ENCODE results near the gene STXBP3. TPM values are rescaled to one million over a fixed set of nuclear protein-coding genes. Genes with fewer than 3 reads are reported as not detected.

STXBP3 gene
- total RNA-seq, 1 experiment from 2014 or later: 34.1 TPM

DNA sequence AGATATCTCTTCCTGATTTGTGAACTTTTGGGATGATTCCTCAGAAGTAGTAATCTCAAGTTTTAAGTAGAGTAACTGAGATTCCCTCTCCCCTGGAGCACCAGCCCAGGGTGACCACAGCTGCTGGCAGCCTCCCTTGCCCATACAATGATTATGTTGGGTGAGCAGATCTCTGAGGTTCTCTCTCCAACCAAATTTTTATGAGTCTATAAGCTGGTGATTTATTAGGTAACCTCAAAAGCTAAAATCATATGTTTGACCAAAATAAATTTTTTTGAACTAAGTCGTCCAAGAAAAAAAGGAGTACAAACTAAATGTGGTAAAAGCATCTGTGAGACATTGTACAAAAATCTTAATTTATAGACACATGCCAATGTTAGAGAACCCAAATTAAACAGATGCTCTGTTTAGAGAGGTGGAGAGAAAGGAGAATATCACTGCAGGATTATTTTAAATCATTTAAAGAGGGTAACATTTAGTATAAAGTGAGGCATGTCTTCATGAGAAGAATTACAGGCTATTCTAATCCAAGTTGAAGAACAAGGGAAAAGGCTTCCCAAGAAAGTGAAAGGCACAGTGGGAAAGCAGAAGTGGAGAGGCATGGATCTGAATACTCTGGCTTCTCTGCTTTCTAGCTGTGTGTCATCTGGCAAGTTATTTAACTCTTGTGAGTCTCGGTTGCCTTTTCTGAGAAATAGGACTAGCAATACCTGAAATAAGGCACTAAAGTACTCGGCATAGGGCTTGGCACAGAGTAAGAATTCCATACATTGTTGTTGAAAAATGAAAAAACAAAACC, 107.9 kb downstream of the STXBP3 start:
- no peaks in the 10 kb centered on the region for H3K9me3 Mint-ChIP-seq
- H3K79me2 ChIP-seq (ENCODE audit: insufficient read depth, low read length): no peaks in the 10 kb centered on the region
- DNase-seq: no peak
- no peaks in the 10 kb centered on the region for H3K9me3 ChIP-seq (ENCODE audit: control insufficient read depth, low read depth, low read length)
- H3K4ac ChIP-seq (ENCODE audit: low read depth, low read length): no peak overlapping the region
- no peak overlapping the region for H2AFZ ChIP-seq (ENCODE audit: low read length)
- no peak overlapping the region for H3K23ac ChIP-seq (ENCODE audit: insufficient read length, low read depth, low read length)
- no peak overlapping the region for H4K91ac ChIP-seq (ENCODE audit: insufficient read length, low read depth, low read length)
- no peaks in the 10 kb centered on the region for H3K4me1 ChIP-seq (ENCODE audit: insufficient read depth, low read length)
- no peak overlapping the region for H3K4me2 ChIP-seq (ENCODE audit: insufficient read depth, insufficient read length, low read length)
- no peak overlapping the region for H3K4me3 Mint-ChIP-seq
- H2BK20ac ChIP-seq (ENCODE audit: low read depth, low read length, poor library complexity, severe bottlenecking): no peak overlapping the region
- WGBS (ENCODE audit: extremely low coverage, insufficient read length, low lambda C conversion rate): no CpG with 5 or more reads among the region's 3 CpGs
- H3K14ac ChIP-seq (ENCODE audit: insufficient read depth, low read length): no peak overlapping the region
- no peak overlapping the region for H2BK15ac ChIP-seq (ENCODE audit: low read depth, low read length)
- H2AK5ac ChIP-seq (ENCODE audit: insufficient read length, low read length): no peak overlapping the region
- H3K27ac ChIP-seq (ENCODE audit: insufficient read length, low read depth, low read length): no peak overlapping the region
- no peaks in the 10 kb centered on the region for H3K36me3 Mint-ChIP-seq (ENCODE audit: insufficient read depth in 1 of 3, low read depth in 3 of 3)
- no peaks in the 10 kb centered on the region for H4K20me1 ChIP-seq (ENCODE audit: control insufficient read depth, insufficient read depth, insufficient read length)
- no peak overlapping the region for H3T11ph ChIP-seq (ENCODE audit: low read length)
- TF ChIP-seq, protein P1, sequence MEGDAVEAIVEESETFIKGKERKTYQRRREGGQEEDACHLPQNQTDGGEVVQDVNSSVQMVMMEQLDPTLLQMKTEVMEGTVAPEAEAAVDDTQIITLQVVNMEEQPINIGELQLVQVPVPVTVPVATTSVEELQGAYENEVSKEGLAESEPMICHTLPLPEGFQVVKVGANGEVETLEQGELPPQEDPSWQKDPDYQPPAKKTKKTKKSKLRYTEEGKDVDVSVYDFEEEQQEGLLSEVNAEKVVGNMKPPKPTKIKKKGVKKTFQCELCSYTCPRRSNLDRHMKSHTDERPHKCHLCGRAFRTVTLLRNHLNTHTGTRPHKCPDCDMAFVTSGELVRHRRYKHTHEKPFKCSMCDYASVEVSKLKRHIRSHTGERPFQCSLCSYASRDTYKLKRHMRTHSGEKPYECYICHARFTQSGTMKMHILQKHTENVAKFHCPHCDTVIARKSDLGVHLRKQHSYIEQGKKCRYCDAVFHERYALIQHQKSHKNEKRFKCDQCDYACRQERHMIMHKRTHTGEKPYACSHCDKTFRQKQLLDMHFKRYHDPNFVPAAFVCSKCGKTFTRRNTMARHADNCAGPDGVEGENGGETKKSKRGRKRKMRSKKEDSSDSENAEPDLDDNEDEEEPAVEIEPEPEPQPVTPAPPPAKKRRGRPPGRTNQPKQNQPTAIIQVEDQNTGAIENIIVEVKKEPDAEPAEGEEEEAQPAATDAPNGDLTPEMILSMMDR (conservative IDR thresholded peaks at IDR 0.05): no peak
- H3K56ac ChIP-seq (ENCODE audit: insufficient read length, low read depth, low read length): no peak overlapping the region
- H2BK5ac ChIP-seq (ENCODE audit: insufficient read length, low read length): no peak overlapping the region
- no peak overlapping the region for H2BK120ac ChIP-seq (ENCODE audit: low read depth, low read length, poor library complexity, severe bottlenecking)
- no peak overlapping the region for H2BK12ac ChIP-seq (ENCODE audit: insufficient read length, low read depth, low read length)
- H4K8ac ChIP-seq (replicated peaks; ENCODE audit: insufficient read length, low read depth, low read length): no peak overlapping the region
- no peaks in the 10 kb centered on the region for H3K27me3 ChIP-seq (ENCODE audit: insufficient read depth, low read length)
- no peaks in the 10 kb centered on the region for H3K23me2 ChIP-seq (ENCODE audit: insufficient read length, low read depth, low read length, poor library complexity, severe bottlenecking)
- H3K27ac Mint-ChIP-seq: peak overlapping the region in 1 of 3 experiments; percentile 44; a peak in 2 of 7 replicates
- no peaks in the 10 kb centered on the region for H3K79me1 ChIP-seq (ENCODE audit: insufficient read depth, low read depth, low read length, poor library complexity, severe bottlenecking)
- no peak overlapping the region for H4K5ac ChIP-seq (ENCODE audit: insufficient read length, low read depth, low read length)
- no peaks in the 10 kb centered on the region for H3K27me3 Mint-ChIP-seq (ENCODE audit: low read depth)
- peaks cover 8 to 9% of the 10 kb centered on the region in 2 experiments for H3K4me1 Mint-ChIP-seq
- H3K18ac ChIP-seq (ENCODE audit: insufficient read length, low read depth, low read length): no peak overlapping the region
- no peak overlapping the region for H3K9ac ChIP-seq (ENCODE audit: extremely low read depth, insufficient read length, low read length)
